ENCODE measurements around the gene NCOR1.
"Not testable (repeated sequence)": the region's sequence is repeated elsewhere in the genome, so short reads cannot be mapped to it uniquely, and the experiment has no call there.

The NCOR1 gene

GRCh38 chr17:16215273-16215964, at the start of gene NCOR1:
TSS of gene NCOR1 (minus strand) at chr17:16215534. CDS start at chr17:16194569, 20,965 bp downstream.
- peak; percentile 94 for DNase-seq

- no peak for DNase-seq
Measured at GRCh38 chr17:16262201-16262600, 46.9 kb upstream of the NCOR1 start.

GRCh38 chr17:16261049-16261448, 45.7 kb upstream of the NCOR1 start:
- no peak for DNase-seq

GRCh38 chr17:16259926-16260325, 44.6 kb upstream of the NCOR1 start:
- no peak for DNase-seq

- DNase-seq: no peak
Measured at GRCh38 chr17:16258901-16259300, 43.6 kb upstream of the NCOR1 start.

GRCh38 chr17:16255481-16255921, 40.2 kb upstream of the NCOR1 start:
- DNase-seq: no peak

- no peak for DNase-seq
Measured at GRCh38 chr17:16254773-16255400, 39.6 kb upstream of the NCOR1 start.

GRCh38 chr17:16251556-16251955, 36.2 kb upstream of the NCOR1 start:
- no peak for DNase-seq

- no peak for DNase-seq
Measured at GRCh38 chr17:16251043-16251442, 35.7 kb upstream of the NCOR1 start.

- DNase-seq: no peak
Measured at GRCh38 chr17:16250635-16251034, 35.3 kb upstream of the NCOR1 start.

GRCh38 chr17:16247586-16247984, 32.3 kb upstream of the NCOR1 start:
- DNase-seq: no peak

GRCh38 chr17:16243801-16244567, 28.6 kb upstream of the NCOR1 start:
- peak; percentile 21 for DNase-seq

- no peak for DNase-seq
Measured at GRCh38 chr17:16243385-16243784, 28.1 kb upstream of the NCOR1 start.

GRCh38 chr17:16241906-16242399, 26.6 kb upstream of the NCOR1 start:
- no peak for DNase-seq

- DNase-seq: no peak
Measured at GRCh38 chr17:16239931-16240330, 24.6 kb upstream of the NCOR1 start.

GRCh38 chr17:16232391-16232790, 17.1 kb upstream of the NCOR1 start:
- DNase-seq: no peak

GRCh38 chr17:16229912-16230561, 14.7 kb upstream of the NCOR1 start:
- not testable (repeated sequence) for DNase-seq

- no peak for DNase-seq
Measured at GRCh38 chr17:16222406-16222805, 7.1 kb upstream of the NCOR1 start.

- peak; percentile 92 for DNase-seq
Measured at GRCh38 chr17:16217002-16217635, 1.8 kb upstream of the NCOR1 start, which contains the start of gene PIGL. TSS of gene PIGL (plus strand) at chr17:16217210. CDS start at chr17:16217227, 17 bp downstream.

- DNase-seq: not testable (repeated sequence)
Measured at GRCh38 chr17:16216341-16217001, 1.1 kb upstream of the NCOR1 start.

GRCh38 chr17:16215965-16216316, 607 bp upstream of the NCOR1 start:
- DNase-seq: peak; percentile 49

- DNase-seq: peak; percentile 63
Measured at GRCh38 chr17:16215002-16215272, 397 bp downstream of the NCOR1 start.
